NCI-H2171 treated with DMSO at 0.1 percent for 48 hours (cell line): ENCODE results near the gene ZAP70.
A peak's percentile ranks its signal among the peaks of the same experiment; 100 is the strongest.

Source experiments
- DNase-seq: peaks from one replicate; lab custom pipeline; 2025; lab: John Stamatoyannopoulos, UW

The ZAP70 gene

GRCh38 chr2:97752342-97753334, 39.3 kb downstream of the ZAP70 start:
- DNase-seq = no peak

- DNase-seq = peak; percentile 77
Observed at GRCh38 chr2:97754690-97755346, 41.4 kb downstream of the ZAP70 start.

- DNase-seq = no peak
Observed at GRCh38 chr2:97755491-97755890, 42.1 kb downstream of the ZAP70 start.

DNA sequence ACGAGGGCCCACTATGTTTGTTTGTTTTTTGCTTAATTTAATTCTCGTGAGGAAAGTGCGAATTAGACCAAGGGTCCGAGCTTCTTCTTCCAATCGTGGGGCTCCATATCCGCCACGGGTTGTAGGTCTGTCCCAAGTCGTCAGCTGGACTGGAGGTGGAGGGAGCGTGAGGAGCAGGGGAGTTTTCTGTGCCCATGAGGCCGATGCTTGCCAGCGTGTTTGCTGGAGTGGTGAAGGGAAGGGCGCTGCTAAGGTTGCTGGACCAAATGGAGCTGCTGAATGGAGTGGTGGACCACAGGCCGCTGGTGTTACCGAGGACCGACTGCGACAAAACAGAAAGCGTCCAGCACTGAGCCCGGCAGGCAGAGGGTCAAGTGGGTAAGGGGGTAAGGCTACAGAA, 43.7 kb downstream of the ZAP70 start:
- DNase-seq = no peak

GRCh38 chr2:97758131-97758705, 44.8 kb downstream of the ZAP70 start:
- DNase-seq = no peak

DNA sequence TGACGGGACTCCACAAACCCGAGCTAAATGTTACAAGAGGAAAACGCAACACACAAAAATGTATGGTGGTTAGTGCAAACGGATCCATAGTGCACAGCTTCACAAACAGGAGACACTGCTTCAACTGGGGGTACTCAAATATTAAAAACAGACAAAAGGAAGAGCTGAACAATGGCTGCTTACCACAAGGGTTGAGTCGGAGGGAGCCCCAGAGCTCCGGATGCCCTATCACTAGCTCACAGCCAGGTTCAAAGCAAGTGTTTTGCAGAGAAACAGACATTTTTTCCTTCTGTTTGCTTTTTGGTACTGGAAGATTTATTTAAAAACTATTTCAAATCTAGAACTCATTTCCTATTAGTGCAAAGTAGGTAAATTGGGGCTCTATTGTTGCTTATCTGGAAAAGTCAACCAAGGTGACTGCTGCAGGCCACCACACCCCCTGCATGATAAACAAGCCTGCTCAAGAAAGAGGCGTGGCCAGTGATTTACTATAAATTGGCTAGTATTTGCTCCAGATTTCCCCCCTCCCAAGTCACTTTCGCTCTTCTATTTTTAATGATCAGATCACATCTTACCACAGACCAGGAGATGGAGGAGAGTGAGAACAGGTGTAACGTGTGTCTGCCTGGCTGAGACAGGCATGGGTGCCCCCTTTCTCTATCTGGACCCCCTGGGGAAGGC, 46.5 kb downstream of the ZAP70 start:
- no peak for DNase-seq

DNA sequence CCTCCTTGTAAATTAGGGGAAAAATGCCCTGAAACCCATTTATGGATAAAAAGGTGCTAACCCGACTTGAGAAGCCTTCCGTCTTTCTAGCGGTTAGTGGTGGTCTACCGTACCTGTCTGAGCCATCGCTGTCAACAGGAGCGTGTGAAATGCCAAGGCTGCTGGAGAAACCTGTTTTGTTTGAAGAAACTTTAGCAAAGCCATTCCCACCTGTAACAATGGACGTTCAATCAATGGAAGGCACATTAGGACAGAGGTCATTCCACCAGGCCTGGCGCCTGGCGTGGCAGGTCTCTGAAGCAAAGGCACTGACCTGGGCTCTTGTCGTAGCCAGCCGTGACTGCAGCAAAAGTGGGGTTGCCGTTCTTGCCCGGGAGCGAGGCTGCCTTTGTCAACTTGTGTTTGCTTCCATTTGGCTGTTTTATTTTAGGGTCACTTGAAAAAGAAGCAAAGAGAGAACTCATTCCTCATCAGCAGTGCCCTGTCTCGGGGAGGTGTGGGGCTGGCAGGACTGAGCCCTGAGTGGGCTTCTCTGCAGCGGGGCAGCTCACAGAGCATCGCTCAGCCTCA, 47.2 kb downstream of the ZAP70 start:
- DNase-seq = no peak

DNA sequence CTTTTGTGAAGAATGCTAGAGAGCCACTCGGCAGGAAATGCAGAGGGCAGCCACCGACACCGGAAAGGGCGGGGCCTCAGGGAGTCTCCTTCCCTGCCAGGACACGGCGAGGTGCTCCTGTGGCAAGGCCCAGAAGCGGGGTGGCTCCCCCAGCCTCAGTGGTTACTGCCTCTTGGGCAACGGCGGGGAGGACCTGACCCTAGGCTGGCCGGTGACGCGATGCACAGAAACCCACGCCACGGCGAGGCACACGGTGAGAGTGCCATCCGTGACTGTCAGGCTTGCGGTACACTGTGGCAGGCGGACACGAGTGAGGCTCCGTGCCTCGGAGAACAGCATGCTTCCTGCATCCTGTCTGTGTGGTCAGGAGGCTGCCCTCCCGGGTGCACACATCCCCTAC, 47.8 kb downstream of the ZAP70 start:
- no peak for DNase-seq

DNA sequence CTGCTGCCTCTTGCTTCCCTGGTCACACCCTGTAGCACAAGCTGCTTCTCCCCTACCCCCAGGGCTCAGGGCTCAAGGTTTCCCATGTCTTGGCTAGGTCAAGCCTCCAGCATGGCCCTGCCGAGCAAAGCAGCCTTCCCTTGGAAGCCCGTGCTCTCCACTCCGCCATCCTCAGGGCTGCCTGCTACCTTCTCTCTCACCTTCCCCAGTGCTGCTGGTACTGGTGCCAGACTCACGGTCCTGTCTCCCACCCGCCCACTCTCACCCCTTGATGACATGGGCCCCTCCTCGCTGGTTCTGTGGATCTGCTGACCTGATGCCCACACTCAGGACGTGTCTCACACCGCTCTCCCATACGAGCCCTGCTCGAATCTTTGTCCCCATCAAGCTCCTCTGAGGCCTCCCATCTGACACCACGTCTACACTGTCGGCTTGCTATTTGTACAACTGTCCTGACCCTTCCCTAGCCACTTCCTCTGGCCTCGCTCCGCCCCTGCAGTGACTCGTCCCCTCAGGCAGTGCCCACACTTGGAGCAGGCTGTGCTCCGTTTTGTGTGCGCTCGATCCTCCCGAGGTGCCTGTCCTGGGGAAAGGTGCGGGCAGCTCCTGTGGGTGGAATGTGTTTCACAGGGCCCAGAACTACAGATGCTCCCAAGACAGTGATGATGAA, 49.9 kb downstream of the ZAP70 start:
- no peak for DNase-seq

- peak; percentile 30 for DNase-seq
Observed at GRCh38 chr2:97764559-97765263, 51.3 kb downstream of the ZAP70 start.

DNA sequence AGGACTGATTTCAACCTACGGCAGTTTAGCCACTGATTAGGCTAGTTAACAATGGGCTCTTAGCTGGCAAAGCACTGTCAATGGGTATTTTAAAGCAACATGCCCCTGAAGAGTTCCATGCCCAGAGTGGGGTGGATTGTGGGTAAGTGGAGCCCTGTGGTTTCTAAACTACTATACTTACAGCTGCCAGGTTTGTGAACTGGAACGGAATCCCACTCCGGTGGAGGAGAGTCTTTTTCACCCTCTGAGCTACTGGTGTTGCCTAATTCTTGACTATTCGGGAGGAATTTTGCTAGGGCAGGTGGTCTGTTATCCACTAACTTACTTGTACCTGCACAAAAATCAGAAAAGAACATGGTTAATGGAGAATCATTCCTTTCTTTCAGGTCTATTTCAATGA, 52.6 kb downstream of the ZAP70 start:
- no peak for DNase-seq

DNA sequence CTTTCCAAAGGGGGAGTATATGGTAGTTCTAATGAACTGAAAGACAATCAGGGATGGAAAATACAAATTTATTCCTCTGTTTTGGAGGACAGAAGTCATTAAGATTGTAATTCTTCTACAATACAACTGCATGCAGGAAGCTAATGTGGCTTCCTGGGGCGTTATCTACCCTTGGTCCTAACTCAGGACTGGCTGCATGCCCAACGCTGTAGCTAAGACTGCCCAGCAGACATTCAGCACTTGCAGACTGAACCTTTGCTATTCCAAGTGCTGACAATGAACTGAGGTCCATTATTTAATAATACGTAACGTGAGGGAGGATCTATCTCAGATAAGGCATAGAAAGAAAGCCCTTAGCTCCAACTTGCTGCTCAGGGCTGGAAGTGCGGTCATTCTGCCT, 53.2 kb downstream of the ZAP70 start:
- no peak for DNase-seq

GRCh38 chr2:97769308-97769707, 55.9 kb downstream of the ZAP70 start:
- DNase-seq = no peak

GRCh38 chr2:97769711-97770110, 56.3 kb downstream of the ZAP70 start:
- peak; percentile 23 for DNase-seq

GRCh38 chr2:97770445-97770844, 57.1 kb downstream of the ZAP70 start:
- DNase-seq = no peak

DNA sequence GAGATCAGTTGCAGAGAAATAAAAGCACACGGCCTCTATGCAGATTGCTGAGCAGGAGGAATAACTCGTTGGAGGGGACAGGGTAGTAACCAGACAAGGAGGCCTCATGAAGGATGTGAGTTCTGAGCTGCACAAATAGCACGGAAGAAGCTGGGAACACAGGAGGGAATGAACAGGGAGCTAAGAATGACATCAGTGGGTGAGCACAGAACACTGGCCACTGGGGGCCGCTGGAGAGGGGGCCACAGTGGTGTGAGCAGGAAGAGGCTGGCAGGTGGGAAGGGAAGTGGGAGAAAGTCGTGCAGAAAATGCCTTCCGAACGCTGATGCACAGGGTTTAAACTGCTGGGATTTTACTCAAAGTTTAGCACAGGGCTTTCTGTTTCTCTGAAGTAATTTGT, 61.0 kb downstream of the ZAP70 start:
- peak; percentile 50 for DNase-seq

DNA sequence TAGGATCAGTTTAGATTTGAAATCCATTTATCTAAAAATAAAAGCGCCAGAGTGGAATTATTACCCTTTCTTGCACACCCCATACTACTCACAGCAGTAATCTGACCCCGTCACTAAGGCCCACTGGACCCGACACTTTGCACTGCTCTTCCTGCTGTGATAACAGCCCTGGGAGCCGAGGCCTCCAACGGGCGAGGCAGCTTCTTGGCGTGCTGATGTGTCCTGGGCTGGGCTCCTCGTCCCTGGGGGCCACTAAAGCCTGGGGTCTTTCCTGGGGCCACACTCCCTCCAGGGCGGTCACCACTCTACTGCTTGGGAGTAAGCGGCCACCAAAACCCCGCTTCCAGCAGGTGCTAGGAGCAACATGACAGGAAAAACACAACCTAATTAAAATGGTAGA, 61.7 kb downstream of the ZAP70 start:
- DNase-seq = no peak

- no peak for DNase-seq
Observed at GRCh38 chr2:97779141-97779540, 65.8 kb downstream of the ZAP70 start.

GRCh38 chr2:97781981-97782380, 68.6 kb downstream of the ZAP70 start:
- no peak for DNase-seq

GRCh38 chr2:97784953-97785352, 71.6 kb downstream of the ZAP70 start:
- DNase-seq = no peak

DNA sequence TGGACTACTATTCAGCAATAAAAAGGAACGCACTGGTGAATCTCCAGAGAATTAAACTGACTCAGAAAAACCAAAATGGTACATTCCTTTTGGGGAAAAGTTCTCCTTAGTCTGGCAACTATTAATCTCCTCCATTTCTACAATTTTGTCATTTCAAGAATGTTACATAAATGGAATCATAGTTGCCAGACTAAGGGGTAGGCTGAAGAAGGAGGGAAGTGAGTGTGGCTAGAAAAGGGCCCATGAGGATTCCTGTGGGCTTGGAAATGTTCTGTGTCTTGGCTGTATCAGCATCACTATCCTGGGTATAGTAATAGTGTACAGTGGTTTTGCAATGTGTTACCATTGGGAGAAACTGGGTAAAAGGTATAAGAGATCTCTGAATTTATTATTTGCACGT, 72.4 kb downstream of the ZAP70 start:
- no peak for DNase-seq
